IPS-20b (cell line): Measurements from ENCODE around the gene MXI1.
"Not testable (repeated sequence)": the region's sequence is repeated elsewhere in the genome, so short reads cannot be mapped to it uniquely, and the experiment has no call there.

Experiments used
- H3K27ac ChIP-seq: one replicate; pipeline ENCODE4 v1.5.1; 2013; ENCODE audit warnings: low read length
- H3K27me3 ChIP-seq: 2 replicates; pipeline ENCODE4 v1.6.1; 2013; ENCODE audit warnings: mild to moderate bottlenecking, low read length, inconsistent platforms; ENCODE audit not compliant: insufficient read depth
- H3K36me3 ChIP-seq: 2 replicates; pipeline ENCODE4 v1.6.1; 2013; ENCODE audit warnings: low read depth, mild to moderate bottlenecking, inconsistent platforms, low read length, moderate library complexity; ENCODE audit not compliant: insufficient read depth
- H3K4me1 ChIP-seq: 2 replicates; pipeline ENCODE4 v1.6.1; 2013; ENCODE audit warnings: mild to moderate bottlenecking, control low read depth, inconsistent platforms, low read length, moderate library complexity; ENCODE audit not compliant: insufficient read depth
- H3K4me3 ChIP-seq: 2 replicates; pipeline ENCODE4 v1.5.1; 2013; ENCODE audit warnings: mild to moderate bottlenecking, low read length, inconsistent platforms
- H3K9ac ChIP-seq: 2 replicates; pipeline ENCODE4 v1.6.1; 2013; ENCODE audit warnings: low read depth, mild to moderate bottlenecking, inconsistent platforms, low read length, moderate library complexity
- H3K9me3 ChIP-seq: 2 replicates; pipeline ENCODE4 v1.6.1; 2013; ENCODE audit warnings: mild to moderate bottlenecking, low read depth, low read length, inconsistent platforms; ENCODE audit not compliant: insufficient read depth

The MXI1 gene

DNA sequence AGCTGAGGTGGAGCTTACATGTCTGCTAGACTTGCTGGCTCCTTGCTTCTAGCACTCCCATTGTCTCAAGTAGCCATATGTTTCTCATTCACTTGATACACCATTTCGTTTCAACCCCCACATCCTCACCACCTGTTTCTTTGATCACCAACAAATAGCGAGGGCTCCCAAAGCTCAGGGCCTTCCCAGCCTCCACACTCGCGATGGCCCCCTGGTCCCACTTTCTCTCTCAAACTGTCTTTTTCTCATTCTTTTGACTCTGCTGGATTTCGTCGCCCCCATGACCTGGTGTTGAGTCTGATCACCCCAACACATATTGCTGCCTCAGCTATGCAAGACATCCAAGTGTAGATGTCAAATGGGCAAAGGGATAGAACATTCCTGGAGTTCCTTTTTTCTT, 123.3 kb downstream of the MXI1 start:
- H3K36me3 ChIP-seq, result no peaks in the 10 kb centered on the region
- no peak overlapping the region for H3K27ac ChIP-seq
- no peak overlapping the region for H3K9ac ChIP-seq
- H3K4me1 ChIP-seq, result peaks cover 3% of the 10 kb centered on the region
- H3K9me3 ChIP-seq, result peaks cover 20% of the 10 kb centered on the region
- H3K27me3 ChIP-seq, result no peaks in the 10 kb centered on the region
- H3K4me3 ChIP-seq, result no peak overlapping the region

DNA sequence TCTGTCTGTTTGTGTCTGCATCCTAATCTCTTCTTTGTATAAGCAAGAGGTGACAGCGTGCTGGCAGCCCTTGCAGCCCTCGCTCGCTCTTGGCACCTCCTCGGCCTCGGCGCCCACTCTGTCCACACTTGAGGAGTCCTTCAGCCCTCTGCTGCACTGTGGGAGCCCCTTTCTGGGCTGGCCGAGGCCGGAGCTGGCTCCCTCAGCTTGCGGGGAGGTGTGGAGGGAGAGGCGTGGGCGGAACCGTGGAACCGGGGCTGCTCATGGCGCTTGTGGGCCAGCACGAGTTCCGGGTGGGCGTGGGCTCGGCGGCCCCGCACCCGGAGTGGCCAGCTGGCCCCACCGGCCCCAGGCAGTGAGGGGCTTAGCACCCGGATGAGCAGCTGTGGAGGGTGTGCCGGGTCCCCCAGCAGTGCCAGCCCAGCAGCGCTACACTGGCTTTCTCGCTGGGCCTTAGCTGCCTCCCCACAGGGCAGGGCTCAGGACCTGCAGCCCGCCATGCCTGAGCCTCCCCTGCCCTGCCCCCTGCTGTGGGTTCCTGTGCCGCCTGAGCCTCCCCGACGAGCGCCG, 123.9 kb downstream of the MXI1 start:
- H3K4me3 ChIP-seq, H3K36me3 ChIP-seq, H3K27ac ChIP-seq, H3K4me1 ChIP-seq, H3K9ac ChIP-seq, H3K27me3 ChIP-seq: not testable (repeated sequence)
- H3K9me3 ChIP-seq, result peaks cover 20% of the 10 kb centered on the region

DNA sequence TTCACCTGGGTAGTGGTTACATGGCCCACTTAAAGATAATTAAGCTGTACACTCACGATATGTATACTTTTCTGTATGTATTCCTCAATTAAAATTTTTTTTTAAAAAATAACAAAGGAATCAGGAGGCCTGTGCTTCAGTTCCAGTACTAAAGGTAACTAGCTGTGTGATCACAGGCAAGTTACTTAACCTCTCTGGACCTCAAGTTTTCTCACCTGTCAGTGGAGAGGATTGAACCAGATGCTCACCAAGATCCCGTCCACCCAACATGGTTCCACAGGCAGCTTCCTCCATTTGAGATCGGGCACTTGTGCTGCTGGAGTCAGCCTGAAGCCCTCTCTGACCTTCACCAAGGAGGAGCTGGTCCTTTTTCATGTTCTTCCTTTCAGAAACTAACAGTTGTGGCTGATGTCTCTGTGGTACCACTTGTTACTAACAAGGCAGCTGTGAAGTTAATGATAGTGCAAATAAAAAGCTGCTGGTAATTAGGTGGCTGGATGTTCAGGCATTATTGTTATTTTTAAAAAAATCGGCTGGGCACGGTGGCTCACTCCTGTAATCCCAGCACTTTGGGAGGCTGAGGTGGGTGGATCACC, 126.8 kb downstream of the MXI1 start:
- Histone ChIP-seq H3K36me3 (no peaks in the 10 kb centered on the region), H3K27ac (no peak overlapping the region), H3K4me3 (no peak overlapping the region), H3K4me1 (peaks cover 17% of the 10 kb centered on the region), H3K9me3 (peaks cover 20% of the 10 kb centered on the region), H3K27me3 (no peaks in the 10 kb centered on the region), H3K9ac (no peak overlapping the region)

DNA sequence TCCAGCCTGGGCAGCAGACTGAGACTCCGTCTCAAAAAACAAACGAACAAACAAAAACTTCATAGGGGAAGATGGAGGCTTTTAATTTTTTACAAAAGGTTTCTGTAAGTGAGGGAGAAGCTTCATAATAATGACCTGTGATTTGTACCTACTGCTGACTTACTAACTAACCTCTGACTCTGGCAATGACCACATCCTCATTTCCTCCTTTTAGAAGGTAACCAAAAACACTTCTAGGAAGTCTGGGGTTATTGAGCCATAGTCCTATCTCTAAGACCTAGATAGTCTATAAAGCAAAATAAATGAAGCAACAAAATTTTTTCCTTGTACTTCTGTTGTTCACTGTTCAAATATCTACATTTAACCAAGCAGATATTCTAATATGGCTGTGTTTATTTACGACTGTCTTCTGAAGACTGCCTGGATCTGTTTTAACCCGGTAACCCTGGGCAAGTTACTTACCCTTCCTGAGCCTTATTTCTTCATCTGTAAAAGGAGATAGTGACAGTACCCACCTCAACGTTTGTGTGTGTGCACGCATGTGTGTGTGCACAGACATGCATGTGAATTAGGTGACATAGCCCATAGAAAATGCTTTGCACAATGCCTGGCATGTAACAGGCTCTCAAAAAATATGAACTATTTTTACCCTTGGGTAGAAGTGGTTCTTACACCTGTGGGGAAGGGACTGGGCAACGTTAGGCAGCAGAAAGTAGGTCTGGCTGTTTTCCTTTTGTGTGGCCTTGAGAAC, 128.1 kb downstream of the MXI1 start:
- peak overlapping the region; percentile 30; the same call in 1 of the 2 replicates for H3K4me3 ChIP-seq
- no peak overlapping the region for H3K27ac ChIP-seq
- peaks cover 17% of the 10 kb centered on the region for H3K4me1 ChIP-seq
- H3K9ac ChIP-seq, result no peak overlapping the region
- H3K27me3 ChIP-seq, result no peaks in the 10 kb centered on the region
- H3K36me3 ChIP-seq, result no peaks in the 10 kb centered on the region
- H3K9me3 ChIP-seq, result peaks cover 7% of the 10 kb centered on the region

DNA sequence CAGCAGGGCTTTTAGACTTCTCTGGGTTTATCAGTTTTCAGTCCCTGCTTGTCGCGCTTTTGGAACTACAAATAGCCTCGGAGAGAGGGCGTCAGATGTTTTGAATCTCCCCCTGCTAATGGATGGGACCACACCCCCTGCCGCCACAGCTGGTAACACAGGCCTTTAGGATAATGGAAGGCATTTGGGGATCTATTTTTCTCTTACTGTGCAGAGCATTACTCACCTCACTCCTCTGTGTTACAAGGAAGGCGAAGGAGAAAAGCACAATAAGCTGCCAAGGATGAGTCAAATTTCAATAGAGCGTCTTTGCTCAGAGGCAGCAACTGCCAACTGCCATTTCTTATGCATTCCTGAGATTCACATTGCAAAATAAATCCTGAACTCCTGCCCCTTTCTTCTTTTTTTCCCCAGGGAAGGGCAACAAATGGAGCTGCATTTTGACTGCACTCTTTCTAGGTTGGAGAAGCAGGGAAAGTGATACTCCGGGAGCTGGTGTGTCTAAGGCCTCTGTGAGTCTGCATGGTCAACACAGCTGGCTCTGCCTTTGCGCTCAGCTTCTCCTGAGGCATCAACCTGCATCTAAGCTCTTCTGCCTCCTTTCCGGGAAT, 128.8 kb downstream of the MXI1 start:
- Histone ChIP-seq H3K9me3 (peaks cover under 1% of the 10 kb centered on the region), H3K4me1 (peaks cover 17% of the 10 kb centered on the region), H3K27ac (no peak overlapping the region), H3K27me3 (no peaks in the 10 kb centered on the region), H3K9ac (peak overlapping the region; percentile 42; the same call in 1 of the 2 replicates), H3K4me3 (peak overlapping the region; percentile 30; the same call in 1 of the 2 replicates), H3K36me3 (no peaks in the 10 kb centered on the region)
